Measurements from ENCODE around the gene PBX3. TPM values are rescaled to one million over a fixed set of nuclear protein-coding genes. Genes with fewer than 3 reads are reported as not detected.

PBX3 gene
- total and polyA plus RNA-seq, 3 donors from 2014 or later: 21.0 to 56.1 (median 48.0) TPM

GRCh38 chr9:125932012-125932411 lies 184.8 kb downstream of the PBX3 start:
- H3K4me3 ChIP-seq: no peak overlapping the region
- intact Hi-C loops (cut with DNase I; ENCODE audit: low total_unique reads): no loop called here
- H3K9me3 ChIP-seq: no peaks in the 10 kb centered on the region
- WGBS, 2 donors: 90 to 93% methylated on average over 5 of the region's 5 CpGs
- no peaks in the 10 kb centered on the region for H3K36me3 ChIP-seq (ENCODE audit: low read depth, missing control alignments)
- no peaks in the 10 kb centered on the region for H3K4me1 ChIP-seq
- no peaks in the 10 kb centered on the region for H3K27me3 ChIP-seq
- TF ChIP-seq POLR2A (IDR thresholded peaks at IDR 0.05): no peak
- TF ChIP-seq CTCF (IDR thresholded peaks at IDR 0.05): no peak
- H3K27ac ChIP-seq: no peak overlapping the region
- DNase-seq: no peak

GRCh38 chr9:125932746-125933455 lies 185.7 kb downstream of the PBX3 start:
- Histone ChIP-seq H3K9me3 (no peaks in the 10 kb centered on the region), H3K27ac (no peak overlapping the region), H3K4me1 (no peaks in the 10 kb centered on the region), H3K4me3 (no peak overlapping the region), H3K36me3 (ENCODE audit: low read depth, missing control alignments) (no peaks in the 10 kb centered on the region), H3K27me3 (no peaks in the 10 kb centered on the region)
- TF ChIP-seq CTCF (IDR thresholded peaks at IDR 0.05): no peak
- no peak for DNase-seq
- WGBS, 2 donors: 98 to 100% methylated on average over 5 of the region's 5 CpGs
- intact Hi-C loops (cut with DNase I; ENCODE audit: low total_unique reads): no loop called here

- WGBS, 2 donors: 87 to 95% methylated on average over 3 of the region's 3 CpGs
- Histone ChIP-seq H3K27ac (no peak overlapping the region), H3K4me3 (no peak overlapping the region), H3K36me3 (ENCODE audit: low read depth, missing control alignments) (no peaks in the 10 kb centered on the region), H3K9me3 (no peaks in the 10 kb centered on the region), H3K27me3 (no peaks in the 10 kb centered on the region), H3K4me1 (no peaks in the 10 kb centered on the region)
- intact Hi-C loops (cut with DNase I; ENCODE audit: low total_unique reads): no loop called here
- TF ChIP-seq POLR2A (IDR thresholded peaks at IDR 0.05): no peak
- TF ChIP-seq CTCF (IDR thresholded peaks at IDR 0.05): no peak
- DNase-seq: no peak
Measured at GRCh38 chr9:125942125-125942524, 195.0 kb downstream of the PBX3 start.

GRCh38 chr9:125943831-125944230 lies 196.7 kb downstream of the PBX3 start:
- H3K9me3 ChIP-seq: no peaks in the 10 kb centered on the region
- intact Hi-C loops (cut with DNase I; ENCODE audit: low total_unique reads): no loop called here
- 84 to 96% methylated on average over 2 of the region's 2 CpGs for WGBS, 2 donors
- no peaks in the 10 kb centered on the region for H3K27me3 ChIP-seq
- no peaks in the 10 kb centered on the region for H3K4me1 ChIP-seq
- TF ChIP-seq CTCF (IDR thresholded peaks at IDR 0.05): no peak
- TF ChIP-seq POLR2A (IDR thresholded peaks at IDR 0.05): no peak
- H3K4me3 ChIP-seq: no peak overlapping the region
- no peaks in the 10 kb centered on the region for H3K36me3 ChIP-seq (ENCODE audit: low read depth, missing control alignments)
- DNase-seq: no peak
- no peak overlapping the region for H3K27ac ChIP-seq

GRCh38 chr9:125946397-125946796 lies 199.2 kb downstream of the PBX3 start:
- H3K27me3 ChIP-seq: no peaks in the 10 kb centered on the region
- intact Hi-C loops (cut with DNase I; ENCODE audit: low total_unique reads): no loop called here
- H3K27ac ChIP-seq: no peak overlapping the region
- no peaks in the 10 kb centered on the region for H3K36me3 ChIP-seq (ENCODE audit: low read depth, missing control alignments)
- no peaks in the 10 kb centered on the region for H3K4me1 ChIP-seq
- no peak overlapping the region for H3K4me3 ChIP-seq
- TF ChIP-seq CTCF (IDR thresholded peaks at IDR 0.05) (no peak), POLR2A (IDR thresholded peaks at IDR 0.05) (no peak)
- DNase-seq: no peak
- H3K9me3 ChIP-seq: no peaks in the 10 kb centered on the region
